Psoas muscle (tissue), 8 donors: ENCODE data around the gene SRGAP3. TPM values are rescaled to one million over a fixed set of nuclear protein-coding genes. Genes with fewer than 3 reads are reported as not detected.

Experiments
- ATAC-seq, 4 donors: fragments of 200-7000 bp; cut with Tn5 transposase; one replicate each; pipeline ENCODE4 v1.9.1; 2020; ENCODE audit warnings: moderate library complexity in 3 of 4, mild to moderate bottlenecking in 2 of 4
- DNase-seq, 2 donors: peaks; one replicate each; pipeline ENCODE4 v3.0.0-alpha.2; 2020
- H3K27ac ChIP-seq: fragments of 200-600 bp; one replicate; pipeline ENCODE4 v1.8.0; 2022
- H3K27me3 ChIP-seq, 3 donors: fragments of 200-600 bp in 1 of 3; one replicate each; pipeline versions ENCODE4 v1.6.1 to v1.8.0; 2013 to 2022; ENCODE audit warnings: low read length in 2 of 3, mild to moderate bottlenecking in 2 of 3, moderate library complexity in 1 of 3; ENCODE audit not compliant: insufficient read depth in 3 of 3
- H3K36me3 ChIP-seq, 2 donors: fragments of 200-600 bp in 1 of 2; one replicate each; pipeline versions ENCODE4 v1.6.1 to v1.8.0; 2013 to 2022; ENCODE audit warnings: low read depth in 1 of 2, mild to moderate bottlenecking in 1 of 2, moderate library complexity in 1 of 2; ENCODE audit not compliant: insufficient read depth in 1 of 2
- H3K4me1 ChIP-seq: fragments of 200-600 bp; one replicate; pipeline ENCODE4 v1.8.0; 2022
- H3K4me3 ChIP-seq: fragments of 200-600 bp; one replicate; pipeline ENCODE4 v1.8.0; 2022; ENCODE audit warnings: mild to moderate bottlenecking
- H3K9me3 ChIP-seq: fragments of 200-600 bp; one replicate; pipeline ENCODE4 v1.8.0; 2022
- WGBS, 3 donors: extraction: QIAGEN DNeasy Blood & Tissue Kit; methylation state at CpG; one replicate each; pipeline versions ENCODE4 v1.1.6 to v1.1.7; 2013; 5-methylcytosine and 5-hydroxymethylcytosine counted together
- intact Hi-C, 2 donors: fragments of 100-400 bp; cut with DNase I; formaldehyde crosslinking; loops; one replicate each; pipeline versions ENCODE4 v1.11.0 to v1.14.2; 2022
- polyA plus RNA-seq, 3 donors: library from polyadenylated mRNA; stranded (reverse); fragments of 200-250 nt; gene quantifications; one replicate each; pipeline ENCODE4 v1.2.3, GENCODE V29; 2013
- total RNA-seq, 4 donors: library from RNA; stranded (reverse); fragmentation: NEBNext Ultra II Directional in 2 of 4; extraction: Animal tissue kit (Norgen Biotek cat#: 25700) in 2 of 4; gene quantifications; one replicate each; pipeline versions ENCODE4 v1.2.1 to v1.2.4, GENCODE V29; 2021 to 2023
- TF ChIP-seq, protein P1 (sequence below): fragments of 200-600 bp; IDR thresholded peaks from one replicate; pipeline ENCODE4 v1.8.0; 2022; ENCODE audit warnings: antibody characterized with exemption
- donor health status: healthy with polysubstance abuse.
- donor health status: DM: no; HTN: no; CAD: no; lungs with moderate emphysema.
- donor health status: Bipolar disorder and iron deficiency.
- donor health status: healthy.
- donor health status: DM: yes; HTN: yes; CAD: no.
- donor health status: DM: no; HTN: no; CAD: no.
- donor health status: DM: no; HTN: no; CAD: no.
- donor health status: DM: yes; HTN: yes; CAD: no.

SRGAP3 gene
- total and polyA plus RNA-seq, 7 donors = 0.77 to 7.6 (median 1.9) TPM

DNA sequence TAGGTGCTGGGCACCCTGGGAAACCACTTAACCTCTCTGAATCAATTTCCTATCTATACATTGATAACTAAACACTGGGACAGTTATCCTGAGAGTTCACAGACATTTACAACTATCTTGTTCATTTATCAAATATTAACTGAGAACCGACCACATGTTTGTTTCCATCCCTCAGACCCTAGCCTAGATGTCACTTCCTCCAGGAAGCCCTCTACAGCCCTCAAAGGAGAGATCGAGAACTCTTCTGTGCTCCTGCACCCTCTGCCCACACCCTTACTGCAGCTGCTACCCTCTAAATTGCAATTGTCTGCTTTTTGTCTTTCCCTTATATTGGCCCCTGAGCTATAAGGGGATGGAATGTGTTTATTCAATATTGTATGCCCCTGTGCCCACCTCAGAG, 46.1 kb downstream of the SRGAP3 start:
- Histone ChIP-seq H3K4me3 (no peak overlapping the region), H3K27ac (no peak overlapping the region), H3K4me1 (no peaks in the 10 kb centered on the region), H3K36me3 (no peaks in the 10 kb centered on the region), H3K9me3 (no peaks in the 10 kb centered on the region), H3K27me3 (no peaks in the 10 kb centered on the region)
- ATAC-seq (no peak), DNase-seq (no peak)
- intact Hi-C loops = no loop called here
- TF ChIP-seq, protein P1, sequence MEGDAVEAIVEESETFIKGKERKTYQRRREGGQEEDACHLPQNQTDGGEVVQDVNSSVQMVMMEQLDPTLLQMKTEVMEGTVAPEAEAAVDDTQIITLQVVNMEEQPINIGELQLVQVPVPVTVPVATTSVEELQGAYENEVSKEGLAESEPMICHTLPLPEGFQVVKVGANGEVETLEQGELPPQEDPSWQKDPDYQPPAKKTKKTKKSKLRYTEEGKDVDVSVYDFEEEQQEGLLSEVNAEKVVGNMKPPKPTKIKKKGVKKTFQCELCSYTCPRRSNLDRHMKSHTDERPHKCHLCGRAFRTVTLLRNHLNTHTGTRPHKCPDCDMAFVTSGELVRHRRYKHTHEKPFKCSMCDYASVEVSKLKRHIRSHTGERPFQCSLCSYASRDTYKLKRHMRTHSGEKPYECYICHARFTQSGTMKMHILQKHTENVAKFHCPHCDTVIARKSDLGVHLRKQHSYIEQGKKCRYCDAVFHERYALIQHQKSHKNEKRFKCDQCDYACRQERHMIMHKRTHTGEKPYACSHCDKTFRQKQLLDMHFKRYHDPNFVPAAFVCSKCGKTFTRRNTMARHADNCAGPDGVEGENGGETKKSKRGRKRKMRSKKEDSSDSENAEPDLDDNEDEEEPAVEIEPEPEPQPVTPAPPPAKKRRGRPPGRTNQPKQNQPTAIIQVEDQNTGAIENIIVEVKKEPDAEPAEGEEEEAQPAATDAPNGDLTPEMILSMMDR = no peak
- WGBS, 3 donors = 90 to 94% (median 92%) methylated on average over 2 of the region's 2 CpGs

DNA sequence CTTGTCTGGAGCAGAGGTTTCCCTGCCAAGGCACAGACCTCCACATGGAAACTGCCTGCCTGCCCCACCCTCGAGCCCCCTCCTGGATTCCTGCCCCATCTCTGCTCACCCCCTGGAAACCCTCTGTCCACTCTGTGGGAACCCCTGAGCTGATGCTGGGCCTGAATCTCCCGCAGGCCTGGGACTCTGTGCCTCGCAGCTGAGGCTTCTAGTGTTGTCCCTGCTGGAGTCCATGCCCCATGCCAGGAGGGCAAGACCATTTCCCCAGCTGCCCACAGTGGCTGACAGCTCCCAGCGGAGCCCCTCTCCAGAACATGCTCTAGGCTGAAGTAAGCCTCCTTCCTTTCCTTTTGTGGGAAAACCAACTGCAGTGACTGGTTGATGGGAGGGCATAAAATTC, 46.9 kb downstream of the SRGAP3 start:
- 82 to 92% (median 87%) methylated on average over 4 of the region's 4 CpGs for WGBS, 3 donors
- Histone ChIP-seq H3K36me3 (no peaks in the 10 kb centered on the region), H3K9me3 (no peaks in the 10 kb centered on the region), H3K4me3 (no peak overlapping the region), H3K27me3 (no peaks in the 10 kb centered on the region), H3K27ac (no peak overlapping the region), H3K4me1 (no peaks in the 10 kb centered on the region)
- intact Hi-C loops = no loop called here
- DNase-seq (no peak), ATAC-seq (no peak)
- TF ChIP-seq, protein P1 = no peak

DNA sequence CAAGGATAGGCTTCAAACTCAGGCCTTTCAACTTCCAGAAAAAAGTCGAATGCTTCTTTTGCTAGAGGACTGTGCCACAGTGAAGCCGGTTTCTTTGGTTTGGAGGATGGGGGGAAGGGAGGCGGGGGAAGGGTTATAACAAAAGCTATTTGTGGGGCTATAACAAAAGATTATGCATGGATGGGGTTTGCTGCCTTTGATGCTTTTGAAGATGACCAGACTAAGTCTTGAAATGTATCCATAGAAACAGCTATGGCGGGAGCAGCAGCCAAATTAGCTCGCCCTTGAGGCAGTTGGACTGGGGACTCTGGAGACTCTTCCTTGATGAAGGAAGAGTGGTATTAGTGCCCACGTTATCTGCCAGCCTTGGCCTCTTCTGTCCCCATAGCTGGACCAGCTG, 47.5 kb downstream of the SRGAP3 start:
- intact Hi-C loops = no loop called here

DNA sequence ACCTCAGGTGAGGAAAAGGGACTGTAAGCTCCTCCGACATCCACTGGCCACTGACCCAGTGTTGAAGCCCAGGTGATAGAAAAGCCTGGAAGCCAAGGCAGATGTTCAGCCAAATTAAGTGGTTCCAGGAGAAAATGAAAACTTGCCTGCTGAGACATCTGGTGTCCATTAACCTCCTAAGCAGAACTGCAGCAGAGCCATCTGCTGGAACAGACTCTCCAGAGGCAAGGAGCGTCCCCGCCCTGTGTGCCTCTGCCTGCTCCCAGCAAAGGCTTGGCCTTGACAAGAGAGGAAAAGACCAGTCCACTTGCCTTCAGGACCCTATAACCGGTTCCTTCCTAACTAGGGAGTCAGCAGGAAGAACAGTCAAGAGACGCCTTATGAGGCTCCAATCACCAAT, 48.2 kb downstream of the SRGAP3 start:
- intact Hi-C loops = no loop called here
- TF ChIP-seq, protein P1 = no peak
- ATAC-seq = no peak
- WGBS, 3 donors = 81 to 83% (median 83%) methylated on average over 5 of the region's 5 CpGs
- no peaks in the 10 kb centered on the region for H3K4me1 ChIP-seq
- no peak overlapping the region for H3K27ac ChIP-seq
- no peaks in the 10 kb centered on the region for H3K27me3 ChIP-seq
- H3K36me3 ChIP-seq = no peaks in the 10 kb centered on the region
- no peak overlapping the region for H3K4me3 ChIP-seq
- DNase-seq = no peak
- H3K9me3 ChIP-seq = no peaks in the 10 kb centered on the region

More for the DNA sequence above, 47.5 kb downstream of the SRGAP3 start:
- WGBS, 3 donors = 90 to 94% (median 92%) methylated on average over 6 of the region's 6 CpGs
- H3K4me1 ChIP-seq = no peaks in the 10 kb centered on the region
- H3K36me3 ChIP-seq = no peaks in the 10 kb centered on the region
- no peak for DNase-seq
- no peak for ATAC-seq
- H3K9me3 ChIP-seq = no peaks in the 10 kb centered on the region
- no peak overlapping the region for H3K4me3 ChIP-seq
- H3K27me3 ChIP-seq = no peaks in the 10 kb centered on the region
- H3K27ac ChIP-seq = no peak overlapping the region
- TF ChIP-seq, protein P1 = no peak

DNA sequence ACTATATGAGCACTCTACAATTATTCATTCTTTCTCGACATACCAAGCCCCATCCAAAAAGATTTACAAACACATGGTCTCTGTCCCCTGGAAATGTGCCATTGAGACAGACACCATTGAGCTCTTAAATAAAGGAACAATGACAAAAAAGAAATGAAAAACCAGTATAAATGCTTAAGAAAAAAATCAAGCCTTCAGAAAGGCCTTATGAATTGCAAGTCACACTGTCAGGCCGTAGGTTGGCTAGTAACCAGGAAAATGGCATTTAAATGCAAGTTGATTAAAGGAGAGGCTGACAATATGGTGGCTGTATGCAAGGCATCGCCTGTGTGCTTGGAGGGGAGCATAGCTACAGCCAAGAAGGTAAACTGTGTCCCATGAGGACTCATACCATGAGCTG, 49.7 kb downstream of the SRGAP3 start:
- Histone ChIP-seq H3K36me3 (no peaks in the 10 kb centered on the region), H3K9me3 (no peaks in the 10 kb centered on the region), H3K4me1 (no peaks in the 10 kb centered on the region), H3K27me3 (no peaks in the 10 kb centered on the region), H3K4me3 (no peak overlapping the region), H3K27ac (no peak overlapping the region)
- WGBS, 3 donors = 77 to 87% (median 81%) methylated on average over 3 of the region's 3 CpGs
- intact Hi-C loops = no loop called here
- TF ChIP-seq, protein P1 = no peak
- DNase-seq = no peak
- ATAC-seq = no peak
